ENCODE measurements around the gene LARP7. TPM values are rescaled to one million over a fixed set of nuclear protein-coding genes. Genes with fewer than 3 reads are reported as not detected.
"Not testable (repeated sequence)": the region's sequence is repeated elsewhere in the genome, so short reads cannot be mapped to it uniquely, and the experiment has no call there.

The LARP7 gene
- total and polyA plus RNA-seq, 5 experiments from 2014 or later = 24.8 to 61.1 (median 40.7) TPM

DNA sequence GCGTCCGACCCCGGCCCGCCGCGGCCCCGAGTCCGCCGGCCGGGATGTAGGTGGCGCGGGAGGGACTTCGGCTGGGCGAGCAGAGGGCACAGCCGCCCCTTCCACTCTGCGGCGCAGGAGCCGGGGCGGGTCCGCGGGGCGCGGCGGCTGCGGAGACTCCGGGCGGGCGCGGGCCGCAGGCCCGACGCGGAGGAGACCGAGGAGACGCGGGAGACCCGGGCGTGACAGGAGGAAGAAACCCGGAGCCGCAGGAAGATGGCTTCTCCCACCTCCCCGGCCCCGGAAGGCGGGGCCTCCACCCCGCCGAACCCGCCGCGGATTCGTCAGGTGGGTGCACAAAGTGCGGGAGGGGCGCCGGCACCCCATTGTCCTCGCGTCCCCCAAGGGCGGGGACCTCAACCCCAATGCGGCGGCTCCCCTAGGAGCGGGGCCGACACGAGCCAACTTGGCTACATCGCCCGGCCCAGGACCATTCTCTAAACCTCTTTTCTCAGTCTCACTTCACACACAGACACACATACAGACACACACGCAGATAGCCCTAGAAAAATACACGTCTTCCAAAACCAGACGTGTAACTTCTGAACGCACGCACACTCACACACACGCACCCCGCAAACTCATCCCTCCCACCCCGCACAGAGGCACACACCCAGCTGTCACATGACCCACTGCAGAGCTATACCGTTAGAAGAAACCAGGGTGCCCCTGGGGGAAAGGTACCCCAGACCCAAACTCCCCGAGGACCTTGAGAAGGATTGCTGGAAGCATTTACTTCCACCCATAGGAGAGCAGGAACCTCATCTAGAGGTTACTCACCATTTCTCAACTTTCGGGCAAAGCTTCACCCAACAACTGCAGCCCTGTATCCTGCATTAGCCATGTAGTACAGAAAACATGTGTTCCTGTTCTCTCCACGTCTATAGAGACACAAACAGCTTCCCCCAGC, 69.2 kb downstream of the LARP7 start:
- peak; percentile 68 to 82 for ATAC-seq
- POLR2A ChIA-PET, H3K36me3 Mint-ChIP-seq, H3K9me3 Mint-ChIP-seq: not testable (repeated sequence)
- peak in 7 of 10 donors; percentile 3 to 23 (median 16) for DNase-seq
- H3K4me3 Mint-ChIP-seq = peak overlapping the region; percentile 78 to 97 (median 92)
- peaks cover 30 to 53% (median 48%) of the 10 kb centered on the region in 5 donors for H3K27me3 Mint-ChIP-seq
- H3K27ac Mint-ChIP-seq = peak overlapping the region in 8 of 10 donors; percentile 4 to 84 (median 36)
- H3K4me1 Mint-ChIP-seq = peaks cover 11 to 23% (median 20%) of the 10 kb centered on the region in 4 donors

DNA sequence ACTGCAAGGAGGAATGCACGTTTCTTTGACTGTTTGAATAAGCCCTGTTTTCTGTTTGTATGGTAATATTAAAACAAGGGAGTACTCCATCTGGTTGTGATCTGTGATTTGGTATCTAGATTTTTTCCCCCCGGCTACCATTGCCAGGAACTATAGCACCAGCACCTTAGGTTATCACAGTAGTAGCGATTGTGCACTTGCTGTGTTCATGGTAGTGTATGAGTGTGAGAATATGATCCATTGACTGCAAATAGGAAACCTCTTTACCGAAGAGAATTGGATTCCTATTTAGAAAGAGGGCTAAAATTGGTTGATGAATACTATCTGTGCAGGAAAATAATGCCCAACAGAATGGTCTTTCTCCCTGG, 69.9 kb downstream of the LARP7 start:
- Mint-ChIP-seq H3K4me1 (peaks cover 11 to 23% (median 20%) of the 10 kb centered on the region in 4 donors), H3K27me3 (peaks cover 28 to 55% (median 44%) of the 10 kb centered on the region in 5 donors), H3K27ac (peak overlapping the region in 2 of 10 donors; percentile 4 to 44), H3K9me3 (no peaks in the 10 kb centered on the region), H3K4me3 (peak overlapping the region; percentile 78 to 97 (median 92)), H3K36me3 (no peaks in the 10 kb centered on the region)
- ATAC-seq (no peak), DNase-seq (no peak)
- POLR2A ChIA-PET = no interaction called here

Small RNAs within 50 kb of the gene (microRNA-seq; reads per million reads assigned to microRNA genes)
- gene MIR302A (ENCODE audit: borderline microRNAs expressed) (not detected), gene MIR302B (ENCODE audit: borderline microRNAs expressed) (1.0 reads per million), gene MIR302C (ENCODE audit: borderline microRNAs expressed) (not detected), gene MIR302D (ENCODE audit: borderline microRNAs expressed) (not detected), gene MIR367 (ENCODE audit: borderline microRNAs expressed) (not detected)

Other genes with a start within 250 kb of the LARP7 start
- not detected for gene NEUROG2, start 121.0 kb upstream of the LARP7 start, total RNA-seq
- not detected for gene NEUROG2, start 121.0 kb upstream of the LARP7 start, polyA plus RNA-seq
- gene ZGRF1, start 234 bp upstream of the LARP7 start, total RNA-seq = 10 to 100 TPM; 16.9 to 19.2 TPM
- 1 to 10 TPM; 1.1 to 2.3 (median 1.5) TPM for gene ZGRF1, start 234 bp upstream of the LARP7 start, polyA plus RNA-seq